ENCODE measurements around the gene DSE.

Gene DSE

DNA sequence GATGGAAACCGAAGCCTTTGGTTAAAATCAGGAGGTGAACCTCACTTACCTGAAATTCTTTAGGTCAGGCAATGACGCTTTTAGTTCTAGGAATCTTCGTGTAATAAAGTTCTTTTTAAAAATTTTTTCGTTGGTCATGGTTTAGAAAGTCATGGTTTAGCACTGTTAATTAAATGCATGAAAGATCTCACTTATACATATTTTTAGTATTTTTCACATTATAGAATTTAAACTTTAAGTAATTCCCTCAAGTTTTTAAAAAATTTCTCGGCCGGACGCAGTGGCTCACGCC is 1.1 kb downstream of the DSE start:
- TF ChIP-seq, protein P1, sequence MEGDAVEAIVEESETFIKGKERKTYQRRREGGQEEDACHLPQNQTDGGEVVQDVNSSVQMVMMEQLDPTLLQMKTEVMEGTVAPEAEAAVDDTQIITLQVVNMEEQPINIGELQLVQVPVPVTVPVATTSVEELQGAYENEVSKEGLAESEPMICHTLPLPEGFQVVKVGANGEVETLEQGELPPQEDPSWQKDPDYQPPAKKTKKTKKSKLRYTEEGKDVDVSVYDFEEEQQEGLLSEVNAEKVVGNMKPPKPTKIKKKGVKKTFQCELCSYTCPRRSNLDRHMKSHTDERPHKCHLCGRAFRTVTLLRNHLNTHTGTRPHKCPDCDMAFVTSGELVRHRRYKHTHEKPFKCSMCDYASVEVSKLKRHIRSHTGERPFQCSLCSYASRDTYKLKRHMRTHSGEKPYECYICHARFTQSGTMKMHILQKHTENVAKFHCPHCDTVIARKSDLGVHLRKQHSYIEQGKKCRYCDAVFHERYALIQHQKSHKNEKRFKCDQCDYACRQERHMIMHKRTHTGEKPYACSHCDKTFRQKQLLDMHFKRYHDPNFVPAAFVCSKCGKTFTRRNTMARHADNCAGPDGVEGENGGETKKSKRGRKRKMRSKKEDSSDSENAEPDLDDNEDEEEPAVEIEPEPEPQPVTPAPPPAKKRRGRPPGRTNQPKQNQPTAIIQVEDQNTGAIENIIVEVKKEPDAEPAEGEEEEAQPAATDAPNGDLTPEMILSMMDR (conservative IDR thresholded peaks at IDR 0.05), result no peak
- no peak for TF ChIP-seq ZFX (IDR thresholded peaks at IDR 0.05)
- no peak overlapping the region for H3K27ac ChIP-seq

DNA sequence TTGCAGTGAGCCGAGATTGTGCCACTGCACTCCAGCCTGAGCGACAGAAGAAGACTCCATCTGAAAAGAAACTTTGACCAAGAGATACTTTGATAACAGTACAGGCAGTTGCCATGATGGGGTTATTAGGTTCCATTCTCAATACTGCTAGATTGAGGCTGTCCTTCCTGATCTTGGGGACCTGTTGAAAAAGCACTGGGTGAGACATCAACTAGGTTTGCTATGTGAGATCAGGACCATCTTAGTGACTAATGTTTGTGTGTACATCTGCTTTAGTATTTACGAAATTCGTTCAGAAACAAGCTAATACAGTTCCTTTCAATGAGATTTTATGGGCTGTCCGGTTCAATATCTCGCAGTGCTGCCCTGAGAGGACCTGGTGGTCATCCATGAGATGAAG is 2.6 kb downstream of the DSE start:
- no peak overlapping the region for H3K27ac ChIP-seq
- TF ChIP-seq, protein P1 (conservative IDR thresholded peaks at IDR 0.05), result no peak
- no peak for TF ChIP-seq ZFX (IDR thresholded peaks at IDR 0.05)

DNA sequence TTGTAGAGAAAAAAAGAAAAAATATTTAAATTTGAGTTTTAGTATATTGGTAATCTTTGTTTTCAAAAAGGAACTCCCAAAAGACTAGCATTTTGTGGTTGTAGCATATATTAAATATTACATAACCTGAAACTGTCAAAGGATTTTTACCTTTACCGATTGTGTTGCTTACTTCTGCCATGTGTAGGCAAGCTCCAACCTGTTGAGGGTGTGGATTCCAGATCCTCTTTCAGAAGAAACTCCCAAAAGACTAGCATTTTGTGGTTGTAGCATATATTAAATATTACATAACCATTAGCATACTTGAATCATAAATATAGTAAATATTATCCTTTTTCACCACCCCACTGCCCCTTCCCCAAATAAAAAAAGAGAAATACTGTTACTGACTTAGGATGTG is 3.2 kb downstream of the DSE start:
- TF ChIP-seq, protein P1 (conservative IDR thresholded peaks at IDR 0.05), result no peak
- no peak for TF ChIP-seq ZFX (IDR thresholded peaks at IDR 0.05)
- no peak overlapping the region for H3K27ac ChIP-seq

DNA sequence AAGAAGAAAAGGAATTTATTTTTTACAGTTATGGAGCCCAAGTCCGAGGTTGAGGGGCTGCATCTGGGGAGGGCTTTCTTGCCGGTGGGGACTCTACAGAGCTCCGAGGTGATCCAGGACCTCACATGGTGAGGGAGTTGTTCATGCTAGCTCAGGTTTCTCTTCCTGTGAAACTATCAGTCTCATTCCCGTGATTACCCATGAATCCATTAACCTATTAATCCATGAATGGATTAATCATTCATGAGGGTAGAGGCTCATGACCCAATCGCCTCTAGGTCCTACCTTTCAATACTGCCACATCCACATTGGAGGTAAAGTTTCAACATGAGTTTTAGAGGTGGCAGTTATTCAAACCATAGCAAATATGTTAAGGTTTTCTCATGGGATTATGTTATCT is 3.8 kb downstream of the DSE start:
- TF ChIP-seq, protein P1 (conservative IDR thresholded peaks at IDR 0.05), result no peak
- TF ChIP-seq ZFX (IDR thresholded peaks at IDR 0.05), result no peak
- H3K27ac ChIP-seq, result no peak overlapping the region

DNA sequence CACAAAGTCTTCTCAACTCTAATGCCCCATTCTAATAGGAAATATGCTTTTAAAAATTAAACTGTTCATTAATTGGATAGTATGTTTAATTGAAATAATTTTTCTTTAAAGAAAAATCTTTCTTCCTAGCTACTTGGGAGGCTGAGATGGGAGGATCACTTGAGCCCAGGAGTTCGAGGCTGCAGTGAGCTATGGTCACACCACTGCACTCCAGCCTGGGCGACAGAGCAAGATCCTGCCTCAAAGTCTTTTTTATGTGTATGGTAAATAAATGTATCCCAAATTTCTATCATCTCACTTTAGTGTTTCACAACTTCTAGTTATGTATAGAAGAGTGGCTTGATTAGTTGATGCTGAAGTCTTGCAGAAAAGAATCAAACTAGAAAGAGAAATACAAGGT is 4.5 kb downstream of the DSE start:
- TF ChIP-seq, protein P1 (conservative IDR thresholded peaks at IDR 0.05), result no peak
- TF ChIP-seq ZFX (IDR thresholded peaks at IDR 0.05), result no peak

DNA sequence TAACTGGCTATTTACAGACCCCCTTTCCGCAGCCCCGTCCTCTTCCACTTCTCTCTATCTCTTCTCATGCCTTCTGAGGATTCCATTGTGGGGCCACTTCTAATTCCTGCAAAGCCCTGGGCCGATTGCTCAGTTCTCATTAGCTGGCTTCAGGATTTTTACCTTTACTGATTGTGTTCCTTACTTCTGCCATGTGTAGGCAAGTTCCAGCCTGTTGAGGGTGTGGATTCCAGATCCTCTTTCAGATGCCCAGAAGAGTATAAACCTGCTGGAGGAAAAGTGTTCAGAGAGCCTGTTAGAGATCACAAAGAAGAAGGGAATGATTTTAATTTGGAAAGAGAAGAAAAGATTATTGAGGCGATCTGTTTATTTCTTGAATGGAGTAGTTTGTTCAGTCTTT is 5.4 kb downstream of the DSE start:
- no peak overlapping the region for H3K27ac ChIP-seq
- TF ChIP-seq, protein P1 (conservative IDR thresholded peaks at IDR 0.05), result no peak
- TF ChIP-seq ZFX (IDR thresholded peaks at IDR 0.05), result no peak

More for the DNA sequence above, 4.5 kb downstream of the DSE start:
- H3K27ac ChIP-seq, result no peak overlapping the region

DNA sequence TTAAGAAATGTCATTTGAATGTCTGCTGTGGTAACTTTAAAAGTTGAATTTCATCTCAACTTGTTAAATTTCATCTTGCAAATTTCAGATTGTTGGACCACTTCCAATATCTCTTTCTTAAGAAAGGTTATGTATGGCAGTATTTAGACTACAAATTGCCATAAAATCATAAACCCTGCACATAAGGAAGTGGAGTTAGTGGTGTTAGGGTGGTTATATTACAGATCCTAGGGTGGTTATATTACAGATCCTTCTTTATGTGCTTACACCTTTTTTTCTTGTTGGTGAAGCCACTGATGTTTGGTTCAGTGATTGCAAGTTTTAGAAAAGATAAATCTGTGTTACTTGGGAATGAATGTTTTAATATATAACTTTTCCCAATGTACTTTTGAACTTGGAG is 9.0 kb downstream of the DSE start:
- TF ChIP-seq, protein P1 (conservative IDR thresholded peaks at IDR 0.05), result no peak
- no peak for TF ChIP-seq ZFX (IDR thresholded peaks at IDR 0.05)
- H3K27ac ChIP-seq, result no peak overlapping the region

Data from C4-2B (cell line).